ENCODE data around the gene NHS.
"Not testable (repeated sequence)": the region's sequence is repeated elsewhere in the genome, so short reads cannot be mapped to it uniquely, and the experiment has no call there.

- not testable (repeated sequence) for TF ChIP-seq CTCF (IDR thresholded peaks at IDR 0.05; ENCODE audit: insufficient read depth, low read length); GABPA (IDR thresholded peaks at IDR 0.05; ENCODE audit: low read depth); POLR2AphosphoS5 (IDR thresholded peaks at IDR 0.05; ENCODE audit: low read depth)
Measured at GRCh38 chrX:17506352-17506751, 131.4 kb downstream of the NHS start.
